Upper lobe of left lung (tissue), 6 donors: ENCODE results near the gene B4GALT1. TPM values are rescaled to one million over a fixed set of nuclear protein-coding genes. Genes with fewer than 3 reads are reported as not detected.

Experiments
- ATAC-seq, 2 donors: fragments of 200-7000 bp; cut with Tn5 transposase; one replicate each; pipeline ENCODE4 v1.9.1; 2022; ENCODE audit warnings: mild to moderate bottlenecking in 2 of 2, moderate library complexity in 2 of 2; ENCODE audit not compliant: low FRiP score in 2 of 2
- DNase-seq, 2 donors: peaks; one replicate each; pipeline ENCODE4 v3.0.0-alpha.2; 2019 to 2020
- H3K27ac ChIP-seq, 4 donors: fragments of 200-600 bp; sonication (generic); one replicate each; pipeline ENCODE4 v1.5.1; 2016 to 2019
- H3K27me3 ChIP-seq, 4 donors: fragments of 200-600 bp; sonication (generic); one replicate each; pipeline ENCODE4 v1.5.1; 2017 to 2019
- H3K36me3 ChIP-seq, 4 donors: fragments of 200-600 bp; sonication (generic); one replicate each; pipeline ENCODE4 v1.5.1; 2016 to 2019
- H3K4me1 ChIP-seq, 4 donors: fragments of 200-600 bp; sonication (generic); one replicate each; pipeline ENCODE4 v1.5.1; 2018 to 2019
- H3K4me3 ChIP-seq, 4 donors: fragments of 200-600 bp; sonication (generic); one replicate each; pipeline ENCODE4 v1.5.1; 2017 to 2019; ENCODE audit warnings: mild to moderate bottlenecking in 2 of 4, moderate library complexity in 1 of 4
- H3K9me3 ChIP-seq, 4 donors: fragments of 200-600 bp; sonication (generic); one replicate each; pipeline ENCODE4 v1.5.1; 2018 to 2019
- EP300 ChIP-seq, 4 donors: sonication (generic); formaldehyde crosslinking; IDR thresholded peaks; one replicate each; pipeline ENCODE4 v1.5.1; 2017; ENCODE audit warnings: antibody characterized with exemption in 4 of 4, control low read depth in 2 of 4
- POLR2A ChIP-seq, 4 donors: fragments of 450-650 bp; IDR thresholded peaks; one replicate each; pipeline ENCODE4 v1.5.1; 2016 to 2017; ENCODE audit warnings: antibody characterized with exemption in 4 of 4, mild to moderate bottlenecking in 2 of 4
- POLR2AphosphoS5 ChIP-seq, 2 donors: sonication (generic); formaldehyde crosslinking; IDR thresholded peaks; one replicate each; pipeline ENCODE4 v1.5.1; 2017; ENCODE audit warnings: antibody characterized with exemption in 2 of 2
- WGBS, 2 donors: methylation state at CpG; one replicate each; pipeline ENCODE4 v1.1.5; 2017 to 2018; 5-methylcytosine and 5-hydroxymethylcytosine counted together
- total RNA-seq, 6 donors: library from RNA; depleted of rRNA in 4 of 6; stranded (reverse); fragments of >200 nt in 4 of 6; gene quantifications; one replicate each; pipeline versions ENCODE4 v1.1.0 to v1.2.1, GENCODE V29; 2016 to 2021
- TF ChIP-seq, protein P1 (sequence below), 6 experiments: fragments of 450-650 bp in 4 of 6; fragments of 200-600 bp in 2 of 6; sonication (generic) in 2 of 6; IDR thresholded peaks; one replicate each; pipeline ENCODE4 v1.5.1; 2016 to 2019; ENCODE audit warnings: antibody characterized with exemption in 6 of 6
- donor health status: DM: no; HTN: no; CAD: no; lungs with moderate emphysema.
- donor health status: DM: no; HTN: yes; CAD: no; lungs with severe emphysema.

B4GALT1 gene, protein sequence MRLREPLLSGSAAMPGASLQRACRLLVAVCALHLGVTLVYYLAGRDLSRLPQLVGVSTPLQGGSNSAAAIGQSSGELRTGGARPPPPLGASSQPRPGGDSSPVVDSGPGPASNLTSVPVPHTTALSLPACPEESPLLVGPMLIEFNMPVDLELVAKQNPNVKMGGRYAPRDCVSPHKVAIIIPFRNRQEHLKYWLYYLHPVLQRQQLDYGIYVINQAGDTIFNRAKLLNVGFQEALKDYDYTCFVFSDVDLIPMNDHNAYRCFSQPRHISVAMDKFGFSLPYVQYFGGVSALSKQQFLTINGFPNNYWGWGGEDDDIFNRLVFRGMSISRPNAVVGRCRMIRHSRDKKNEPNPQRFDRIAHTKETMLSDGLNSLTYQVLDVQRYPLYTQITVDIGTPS
- total RNA-seq, result 10 to 100 TPM; 26.2 to 83.3 (median 70.8) TPM

DNA sequence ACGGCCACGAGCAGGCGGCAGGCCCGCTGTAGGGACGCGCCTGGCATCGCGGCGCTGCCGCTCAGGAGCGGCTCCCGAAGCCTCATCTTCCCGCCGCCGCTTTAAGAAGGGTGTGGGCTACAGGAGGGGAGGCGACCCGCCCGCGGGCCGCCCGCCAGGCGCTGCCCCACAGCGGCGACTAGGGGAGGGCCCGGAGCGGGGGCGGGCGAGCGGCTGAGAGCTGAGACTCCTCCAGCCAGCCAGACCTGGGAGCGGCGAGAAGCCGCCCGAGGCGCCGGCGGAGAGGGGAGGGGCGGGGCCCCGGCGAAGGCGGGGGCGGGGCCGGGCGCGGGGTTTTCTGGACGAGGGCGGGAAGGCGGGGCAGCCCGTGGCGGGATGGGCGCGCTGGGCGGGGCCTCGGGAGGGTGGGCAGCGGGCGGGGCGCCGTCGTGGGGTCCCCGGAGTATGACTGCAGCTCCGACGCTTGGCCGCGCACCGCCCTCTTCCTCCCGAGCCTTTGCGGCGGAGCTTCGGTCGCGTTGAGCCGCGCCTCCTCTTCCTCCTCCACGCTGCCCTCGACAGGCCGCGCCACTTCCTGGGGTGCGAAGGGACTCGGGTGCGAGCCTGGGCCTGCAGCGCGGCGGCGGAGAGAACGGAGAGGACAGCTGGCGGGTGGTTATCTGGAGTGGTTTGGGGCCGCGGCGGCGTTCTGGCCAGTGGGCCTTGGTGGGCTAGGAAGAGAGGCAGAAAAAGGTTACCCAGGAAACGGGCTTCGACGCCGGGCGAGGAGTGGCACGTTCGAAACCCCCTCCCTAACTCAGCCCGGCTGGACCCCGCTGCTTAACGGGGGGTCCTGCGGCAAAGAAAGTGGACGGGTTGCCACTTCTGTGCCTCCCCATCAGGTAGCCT, at the start of gene B4GALT1:
Gene B4GALT1, minus strand, starts transcription at position 253 of the 888 bp plus-strand sequence. Its CDS starts 167 bp downstream, at position 86.
- Histone ChIP-seq H3K36me3 (no peaks in the 10 kb centered on the region), H3K27ac (peak within 1 kb of the TSS; percentile 97 to 99 (median 98)), H3K4me1 (peaks cover 39 to 56% (median 49%) of the 10 kb centered on the region in 4 donors), H3K4me3 (peak within 1 kb of the TSS; percentile 71 to 92 (median 76)), H3K27me3 (no peaks in the 10 kb centered on the region), H3K9me3 (no peaks in the 10 kb centered on the region)
- WGBS, 2 donors, result 1 to 2% methylated on average over 26 to 48 of the region's 101 CpGs
- ATAC-seq (peak; percentile 92), DNase-seq (peak; percentile 97 to 100)
- TF ChIP-seq, protein P1, sequence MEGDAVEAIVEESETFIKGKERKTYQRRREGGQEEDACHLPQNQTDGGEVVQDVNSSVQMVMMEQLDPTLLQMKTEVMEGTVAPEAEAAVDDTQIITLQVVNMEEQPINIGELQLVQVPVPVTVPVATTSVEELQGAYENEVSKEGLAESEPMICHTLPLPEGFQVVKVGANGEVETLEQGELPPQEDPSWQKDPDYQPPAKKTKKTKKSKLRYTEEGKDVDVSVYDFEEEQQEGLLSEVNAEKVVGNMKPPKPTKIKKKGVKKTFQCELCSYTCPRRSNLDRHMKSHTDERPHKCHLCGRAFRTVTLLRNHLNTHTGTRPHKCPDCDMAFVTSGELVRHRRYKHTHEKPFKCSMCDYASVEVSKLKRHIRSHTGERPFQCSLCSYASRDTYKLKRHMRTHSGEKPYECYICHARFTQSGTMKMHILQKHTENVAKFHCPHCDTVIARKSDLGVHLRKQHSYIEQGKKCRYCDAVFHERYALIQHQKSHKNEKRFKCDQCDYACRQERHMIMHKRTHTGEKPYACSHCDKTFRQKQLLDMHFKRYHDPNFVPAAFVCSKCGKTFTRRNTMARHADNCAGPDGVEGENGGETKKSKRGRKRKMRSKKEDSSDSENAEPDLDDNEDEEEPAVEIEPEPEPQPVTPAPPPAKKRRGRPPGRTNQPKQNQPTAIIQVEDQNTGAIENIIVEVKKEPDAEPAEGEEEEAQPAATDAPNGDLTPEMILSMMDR (IDR thresholded peaks at IDR 0.05), result peak in 4 of 6 experiments; percentile 4 to 52 (median 13)
- TF ChIP-seq POLR2A (IDR thresholded peaks at IDR 0.05) (peak in 3 of 4 donors; percentile 68 to 96 (median 83)), POLR2AphosphoS5 (IDR thresholded peaks at IDR 0.05) (peak; percentile 84 to 85), EP300 (IDR thresholded peaks at IDR 0.05) (peak in 1 of 4 donors; percentile 49)

DNA sequence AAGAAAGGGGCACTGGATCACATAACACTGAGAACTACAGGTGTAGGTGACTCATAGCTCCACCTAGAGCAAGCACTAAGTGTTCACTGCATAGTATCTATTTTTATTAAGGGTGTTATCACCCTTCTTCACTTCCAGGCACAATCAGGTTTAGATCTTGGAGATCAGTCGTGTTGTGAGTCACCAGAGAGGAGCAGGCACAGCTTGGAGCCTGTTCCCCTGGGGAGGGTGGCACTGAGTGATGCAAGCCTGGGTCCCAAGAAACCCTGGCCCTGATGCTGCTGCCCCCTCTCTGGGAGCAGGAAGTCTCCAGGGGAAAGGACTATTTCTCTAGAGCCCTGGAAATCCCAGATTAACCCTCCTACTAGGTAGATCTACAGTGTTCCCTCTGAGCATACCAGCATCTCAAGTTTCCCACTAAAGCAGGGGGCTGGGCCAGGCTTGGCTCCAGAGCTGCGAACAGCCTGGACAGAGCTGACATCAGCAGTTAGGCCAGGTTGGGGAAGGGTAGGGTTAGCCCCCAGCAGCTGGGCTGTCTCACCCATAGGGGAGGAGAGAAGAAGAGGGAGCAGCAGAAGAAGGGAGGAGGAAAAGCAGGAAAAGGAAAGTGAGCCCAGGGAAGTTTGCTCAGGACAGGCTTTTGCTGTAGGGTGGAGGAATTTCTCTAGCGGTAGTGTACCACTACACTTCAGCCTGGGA, 44.7 kb upstream of the B4GALT1 start:
- Histone ChIP-seq H3K27me3 (no peaks in the 10 kb centered on the region), H3K4me1 (no peaks in the 10 kb centered on the region), H3K36me3 (no peaks in the 10 kb centered on the region), H3K27ac (no peak overlapping the region), H3K4me3 (no peak overlapping the region), H3K9me3 (no peaks in the 10 kb centered on the region)
- TF ChIP-seq POLR2AphosphoS5 (IDR thresholded peaks at IDR 0.05) (no peak), EP300 (IDR thresholded peaks at IDR 0.05) (no peak), POLR2A (IDR thresholded peaks at IDR 0.05) (no peak)
- TF ChIP-seq, protein P1 (IDR thresholded peaks at IDR 0.05), result no peak
- 52 to 56% methylated on average over 3 of the region's 3 CpGs for WGBS, 2 donors
- ATAC-seq, result peak in 1 of 2 donors; percentile 23
- DNase-seq, result no peak

DNA sequence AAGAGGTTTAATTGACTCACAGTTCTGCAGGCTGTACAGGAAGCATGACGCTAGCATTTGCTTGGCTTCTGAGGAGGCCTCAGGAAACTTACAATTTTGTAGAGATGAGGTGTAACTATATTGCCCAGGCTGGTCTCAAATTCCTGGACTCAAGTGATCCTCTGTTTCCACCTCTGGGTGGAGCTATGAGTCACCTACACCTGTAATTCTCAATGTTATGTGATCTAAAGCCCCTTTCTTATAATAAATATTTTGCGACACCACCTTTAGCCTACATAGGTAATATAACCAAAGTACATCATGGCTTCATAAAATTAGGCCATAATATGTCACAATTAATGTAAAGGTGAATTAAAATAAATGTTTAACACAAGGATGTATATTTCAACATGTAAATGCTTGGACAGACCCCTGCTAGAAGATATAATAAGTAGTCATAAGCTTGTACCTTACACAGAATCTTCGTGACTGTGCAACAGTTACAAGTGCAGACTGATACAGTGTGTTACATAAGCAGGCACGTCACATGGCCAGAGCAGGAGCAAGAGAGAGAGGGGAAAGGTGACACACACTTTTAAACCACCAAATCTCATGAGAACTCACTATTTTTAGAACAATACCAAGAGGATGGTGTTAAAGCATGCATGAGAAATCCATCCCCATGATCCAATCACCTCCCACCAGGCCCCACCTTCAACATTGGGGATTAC, 43.0 kb upstream of the B4GALT1 start:
- WGBS, 2 donors, result 83 to 92% methylated on average over 4 of the region's 4 CpGs
- Histone ChIP-seq H3K27ac (no peak overlapping the region), H3K9me3 (no peaks in the 10 kb centered on the region), H3K4me1 (no peaks in the 10 kb centered on the region), H3K36me3 (no peaks in the 10 kb centered on the region), H3K27me3 (no peaks in the 10 kb centered on the region), H3K4me3 (no peak overlapping the region)
- DNase-seq, result no peak
- TF ChIP-seq POLR2A (IDR thresholded peaks at IDR 0.05) (no peak), POLR2AphosphoS5 (IDR thresholded peaks at IDR 0.05) (no peak), EP300 (IDR thresholded peaks at IDR 0.05) (no peak)
- TF ChIP-seq, protein P1 (IDR thresholded peaks at IDR 0.05), result no peak
- ATAC-seq, result no peak

DNA sequence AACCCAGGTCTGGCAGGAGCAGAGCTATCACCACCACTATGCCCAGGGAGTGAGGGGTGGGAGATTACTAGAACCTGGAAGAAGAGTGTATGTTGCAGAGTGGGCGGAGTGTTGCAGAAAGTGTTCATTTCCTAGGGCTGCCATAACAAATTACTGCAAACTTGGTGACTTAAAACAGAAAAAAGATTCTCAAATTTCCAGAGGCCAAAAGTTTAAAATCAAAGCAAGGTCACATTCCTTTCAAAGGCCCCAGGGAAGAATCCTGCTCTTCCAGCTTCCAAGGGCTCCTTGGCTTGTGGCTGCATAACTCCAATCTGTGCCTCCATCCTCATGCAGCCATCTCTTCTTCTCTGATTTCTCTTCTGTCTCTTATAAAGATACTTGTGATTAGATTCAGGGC, 42.3 kb upstream of the B4GALT1 start:
- ATAC-seq, result no peak
- 92 to 100% methylated on average over 1 of the region's 1 CpG for WGBS, 2 donors
- TF ChIP-seq, protein P1 (IDR thresholded peaks at IDR 0.05), result no peak
- TF ChIP-seq POLR2A (IDR thresholded peaks at IDR 0.05), result no peak
- TF ChIP-seq EP300 (IDR thresholded peaks at IDR 0.05), result no peak
- TF ChIP-seq POLR2AphosphoS5 (IDR thresholded peaks at IDR 0.05), result no peak

More for the DNA sequence above, 42.3 kb upstream of the B4GALT1 start:
- no peak for DNase-seq
- Histone ChIP-seq H3K4me1 (no peaks in the 10 kb centered on the region), H3K36me3 (no peaks in the 10 kb centered on the region), H3K27ac (no peak overlapping the region), H3K4me3 (no peak overlapping the region), H3K9me3 (no peaks in the 10 kb centered on the region), H3K27me3 (no peaks in the 10 kb centered on the region)
